Umbilical cord (tissue), 1 donor: ENCODE results near the gene TLE6. TPM values are rescaled to one million over a fixed set of nuclear protein-coding genes. Genes with fewer than 3 reads are reported as not detected.

Experiments used
- total RNA-seq: library from RNA; depleted of rRNA; stranded (reverse); fragments of >200 nt; gene quantifications from one replicate; pipeline ENCODE4 v1.2.3, GENCODE V29; 2014; ENCODE audit warnings: low replicate concordance; ENCODE audit not compliant: insufficient read depth

TLE6 gene
- total RNA-seq, 1 donor from 2014 or later = 7.5 TPM

Other genes starting within 250 kb of the TLE6 start
- 18.3 TPM for gene SLC39A3, start 237.5 kb upstream of the TLE6 start, total RNA-seq
- gene SGTA, start 194.3 kb upstream of the TLE6 start, total RNA-seq = 21.4 TPM
- gene THOP1, start 192.1 kb upstream of the TLE6 start, total RNA-seq = 31.8 TPM
- gene ZNF554, start 157.7 kb upstream of the TLE6 start, total RNA-seq = 7.0 TPM
- 7.0 TPM for gene ZNF555, start 136.1 kb upstream of the TLE6 start, total RNA-seq
- 0.96 TPM for gene ZNF556, start 110.2 kb upstream of the TLE6 start, total RNA-seq
- 2.6 TPM for gene ZNF57, start 76.6 kb upstream of the TLE6 start, total RNA-seq
- 3.4 TPM for gene ZNF77, start 32.6 kb upstream of the TLE6 start, total RNA-seq
- 12.3 TPM for gene TLE2, start 51.7 kb downstream of the TLE6 start, total RNA-seq
- gene TLE5, start 84.9 kb downstream of the TLE6 start, total RNA-seq = 41.4 TPM
- 40.4 TPM for gene GNA11, start 116.8 kb downstream of the TLE6 start, total RNA-seq
- 20.5 TPM for gene GNA15, start 158.5 kb downstream of the TLE6 start, total RNA-seq
- gene S1PR4, start 201.2 kb downstream of the TLE6 start, total RNA-seq = 1.7 TPM
- gene NCLN, start 208.4 kb downstream of the TLE6 start, total RNA-seq = 9.4 TPM
- gene CELF5, start 247.1 kb downstream of the TLE6 start, total RNA-seq = 1.7 TPM